Mesenchymal stem cell (in vitro differentiated cells and primary cell): ENCODE measurements around the gene FCRLB. TPM values are rescaled to one million over a fixed set of nuclear protein-coding genes. Genes with fewer than 3 reads are reported as not detected.
"Not testable (repeated sequence)": the region's sequence is repeated elsewhere in the genome, so short reads cannot be mapped to it uniquely, and the experiment has no call there.

Experiments used
- DNase-seq: peaks from one replicate; pipeline ENCODE4 v3.0.0-alpha.2; 2013
- H2AFZ ChIP-seq: one replicate; pipeline ENCODE4 v1.6.1; 2013; ENCODE audit warnings: low read depth, mild to moderate bottlenecking, control low read depth, inconsistent platforms, low read length, moderate library complexity
- H2AK5ac ChIP-seq: 2 replicates; pipeline ENCODE4 v1.6.1; 2013; ENCODE audit warnings: low read length, moderate library complexity, mild to moderate bottlenecking, inconsistent platforms; ENCODE audit not compliant: severe bottlenecking
- H2BK120ac ChIP-seq: one replicate; pipeline ENCODE4 v1.6.1; 2013; ENCODE audit warnings: low read depth, mild to moderate bottlenecking, inconsistent platforms, low read length, moderate library complexity
- H2BK12ac ChIP-seq, 2 experiments: one replicate each; pipeline ENCODE4 v1.6.1; 2013; ENCODE audit warnings: inconsistent platforms in 2 of 2, low read length in 2 of 2, mild to moderate bottlenecking in 2 of 2, moderate library complexity in 2 of 2, control low read depth in 1 of 2
- H2BK15ac ChIP-seq: one replicate; pipeline ENCODE4 v1.6.1; 2013; ENCODE audit warnings: mild to moderate bottlenecking, low read depth, inconsistent platforms; ENCODE audit not compliant: poor library complexity, severe bottlenecking
- H2BK5ac ChIP-seq: 2 replicates; pipeline ENCODE4 v1.6.1; 2013; ENCODE audit warnings: low read depth, mild to moderate bottlenecking, low read length, control low read depth, inconsistent platforms; ENCODE audit not compliant: poor library complexity, severe bottlenecking
- H3K14ac ChIP-seq, 2 experiments: one replicate each; pipeline ENCODE4 v1.6.1; 2013; ENCODE audit warnings: inconsistent platforms in 2 of 2, low read length in 2 of 2, control low read depth in 1 of 2, mild to moderate bottlenecking in 1 of 2, moderate library complexity in 1 of 2
- H3K18ac ChIP-seq, 2 experiments: one replicate each; pipeline ENCODE4 v1.6.1; 2013; ENCODE audit warnings: inconsistent platforms in 2 of 2, low read length in 2 of 2, control low read depth in 1 of 2, low read depth in 1 of 2, mild to moderate bottlenecking in 1 of 2
- H3K23ac ChIP-seq, 2 experiments: one replicate each; pipeline ENCODE4 v1.6.1; 2013; ENCODE audit warnings: inconsistent platforms in 2 of 2, low read length in 2 of 2, mild to moderate bottlenecking in 2 of 2, moderate library complexity in 2 of 2, control low read depth in 1 of 2
- H3K27ac ChIP-seq: 2 replicates; pipeline ENCODE4 v1.5.1; 2013; ENCODE audit warnings: mild to moderate bottlenecking, moderate library complexity, low read length, control low read depth, inconsistent platforms; ENCODE audit not compliant: poor library complexity, severe bottlenecking
- H3K27me3 ChIP-seq, 2 experiments: 2 replicates each; pipeline versions ENCODE4 v1.6.1 to v1.7.0; 2013; ENCODE audit warnings: low read length in 2 of 2, mild to moderate bottlenecking in 2 of 2, moderate library complexity in 2 of 2, control low read depth in 1 of 2, inconsistent platforms in 1 of 2; ENCODE audit not compliant: control insufficient read depth in 1 of 2, insufficient read depth in 1 of 2
- H3K36me3 ChIP-seq, 2 experiments: 2 replicates each; pipeline versions ENCODE4 v1.6.1 to v1.7.0; 2013; ENCODE audit warnings: low read length in 2 of 2, control low read depth in 1 of 2, inconsistent platforms in 1 of 2, low read depth in 1 of 2, mild to moderate bottlenecking in 1 of 2; ENCODE audit not compliant: insufficient read depth in 2 of 2, control insufficient read depth in 1 of 2
- H3K4ac ChIP-seq, 2 experiments: one replicate each; pipeline ENCODE4 v1.6.1; 2013; ENCODE audit warnings: inconsistent platforms in 2 of 2, low read length in 2 of 2, mild to moderate bottlenecking in 2 of 2, moderate library complexity in 2 of 2, control low read depth in 1 of 2, low read depth in 1 of 2
- H3K4me1 ChIP-seq: 2 replicates; pipeline ENCODE4 v1.6.1; 2013; ENCODE audit warnings: low read depth, low read length, control low read depth; ENCODE audit not compliant: control insufficient read depth, insufficient read depth
- H3K4me2 ChIP-seq: 2 replicates; pipeline ENCODE4 v1.6.1; 2013; ENCODE audit warnings: low read length, mild to moderate bottlenecking, inconsistent platforms; ENCODE audit not compliant: poor library complexity, severe bottlenecking
- H3K4me3 ChIP-seq, 2 experiments: 2 replicates each; pipeline versions ENCODE4 v1.5.1 to v1.7.0; 2013; ENCODE audit warnings: low read length in 2 of 2, mild to moderate bottlenecking in 2 of 2, control low read depth in 1 of 2, low read depth in 1 of 2; ENCODE audit not compliant: insufficient read depth in 1 of 2
- H3K79me1 ChIP-seq: replicated peaks from 2 replicates; pipeline ENCODE4 v1.6.1; 2013; ENCODE audit warnings: mild to moderate bottlenecking, control low read depth, low read length, inconsistent platforms; ENCODE audit not compliant: poor library complexity, severe bottlenecking
- H3K9ac ChIP-seq: 2 replicates; pipeline ENCODE4 v1.7.0; 2013; ENCODE audit warnings: mild to moderate bottlenecking, low read length, moderate library complexity
- H3K9me3 ChIP-seq: 2 replicates; pipeline ENCODE4 v1.7.0; 2013; ENCODE audit warnings: mild to moderate bottlenecking, low read length; ENCODE audit not compliant: control insufficient read depth
- H4K8ac ChIP-seq: one replicate; pipeline ENCODE4 v1.6.1; 2013; ENCODE audit warnings: inconsistent platforms, mild to moderate bottlenecking, low read length, moderate library complexity
- H4K91ac ChIP-seq: one replicate; pipeline ENCODE4 v1.6.1; 2013; ENCODE audit warnings: mild to moderate bottlenecking, low read length, inconsistent platforms
- WGBS: methylation state at CpG from one replicate; pipeline ENCODE4 v1.1.7; 2013; ENCODE audit warnings: mixed read lengths; 5-methylcytosine and 5-hydroxymethylcytosine counted together
- polyA plus RNA-seq, 2 experiments: library from polyadenylated mRNA; stranded (reverse); fragments of 200-250 nt; gene quantifications; one replicate each; pipeline ENCODE4 v1.2.3, GENCODE V29; 2013

Gene FCRLB, protein sequence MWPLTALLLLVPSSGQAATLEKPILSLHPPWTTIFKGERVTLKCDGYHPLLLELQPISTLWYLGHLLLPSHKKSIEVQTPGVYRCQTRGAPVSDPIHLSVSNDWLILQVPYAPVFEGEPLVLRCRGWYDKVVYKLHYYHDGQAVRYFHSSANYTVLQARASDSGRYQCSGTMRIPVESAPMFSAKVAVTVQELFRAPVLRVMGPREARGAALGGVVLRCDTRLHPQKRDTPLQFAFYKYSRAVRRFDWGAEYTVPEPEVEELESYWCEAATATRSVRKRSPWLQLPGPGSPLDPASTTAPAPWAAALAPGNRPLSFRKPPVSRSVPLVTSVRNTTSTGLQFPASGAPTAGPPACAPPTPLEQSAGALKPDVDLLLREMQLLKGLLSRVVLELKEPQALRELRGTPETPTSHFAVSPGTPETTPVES
- 1.5 TPM for polyA plus RNA-seq (2013, experiment 1 of 2)
- 1.5 TPM for polyA plus RNA-seq (2013, experiment 2 of 2)

- Histone ChIP-seq H4K8ac (no peak within 1 kb of the TSS), H2BK15ac (no peak within 1 kb of the TSS), H3K4me1 (peaks cover 4% of the 10 kb centered on the region), H2AK5ac (no peak within 1 kb of the TSS), H3K4ac (no peak within 1 kb of the TSS), H3K27me3 (peaks cover 0 to 49% of the 10 kb centered on the region in 2 experiments), H3K79me1 (no peaks in the 10 kb centered on the region), H4K91ac (peak within 1 kb of the TSS; percentile 56), H3K18ac (peak within 1 kb of the TSS; percentile 33 to 79), H3K14ac (peak within 1 kb of the TSS in 1 of 2 experiments; percentile 72), H3K36me3 (no peaks in the 10 kb centered on the region), H3K9me3 (no peaks in the 10 kb centered on the region), H3K4me3 (no peak within 1 kb of the TSS), H2BK5ac (no peak within 1 kb of the TSS), H3K4me2 (no peak within 1 kb of the TSS), H2BK12ac (peak within 1 kb of the TSS; percentile 62 to 90), H2AFZ (no peak within 1 kb of the TSS), H3K27ac (no peak within 1 kb of the TSS), H2BK120ac (no peak within 1 kb of the TSS), H3K23ac (no peak within 1 kb of the TSS), H3K9ac (peak within 1 kb of the TSS; percentile 17)
- WGBS: 56% methylated on average over 3 of the region's 4 CpGs
- no peak for DNase-seq
Observed at GRCh38 chr1:161720956-161721737, at the start of gene FCRLB. Gene FCRLB (plus strand): TSS chr1:161721544. CDS start chr1:161722673, 1,129 bp downstream.

DNA sequence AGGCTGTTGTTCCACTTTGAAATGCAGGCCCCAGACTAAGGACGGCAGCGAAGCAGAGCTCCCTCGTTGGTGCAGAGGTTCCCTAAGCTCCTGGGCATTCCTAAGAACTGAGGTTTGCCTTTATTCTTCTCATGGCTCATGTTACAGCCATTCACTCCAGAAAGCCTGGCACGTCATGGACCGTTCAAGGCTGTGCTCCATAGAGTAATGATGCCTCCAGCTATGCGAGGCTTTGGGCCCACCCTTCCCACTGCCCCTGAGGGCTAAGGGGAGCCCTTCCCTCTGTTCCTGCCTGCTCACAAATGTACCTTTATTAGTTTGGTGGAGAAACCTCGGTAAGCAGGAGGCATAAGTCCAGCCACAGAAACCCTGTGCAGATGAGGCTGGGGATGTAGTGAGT lies 47.9 kb upstream of the FCRLB start:
- H4K91ac ChIP-seq, H2AFZ ChIP-seq, H3K4ac ChIP-seq, H3K4me3 ChIP-seq, DNase-seq, H3K9me3 ChIP-seq, H2BK12ac ChIP-seq, H3K4me2 ChIP-seq, H3K4me1 ChIP-seq, H3K14ac ChIP-seq, H3K9ac ChIP-seq, H4K8ac ChIP-seq, H2AK5ac ChIP-seq, H3K23ac ChIP-seq, H3K79me1 ChIP-seq, H2BK120ac ChIP-seq, H3K18ac ChIP-seq, H2BK15ac ChIP-seq, H2BK5ac ChIP-seq, H3K27ac ChIP-seq, H3K36me3 ChIP-seq: not testable (repeated sequence)
- H3K27me3 ChIP-seq: peaks cover 0 to 13% of the 10 kb centered on the region in 2 experiments
- WGBS: 89% methylated on average over 5 of the region's 7 CpGs

DNA sequence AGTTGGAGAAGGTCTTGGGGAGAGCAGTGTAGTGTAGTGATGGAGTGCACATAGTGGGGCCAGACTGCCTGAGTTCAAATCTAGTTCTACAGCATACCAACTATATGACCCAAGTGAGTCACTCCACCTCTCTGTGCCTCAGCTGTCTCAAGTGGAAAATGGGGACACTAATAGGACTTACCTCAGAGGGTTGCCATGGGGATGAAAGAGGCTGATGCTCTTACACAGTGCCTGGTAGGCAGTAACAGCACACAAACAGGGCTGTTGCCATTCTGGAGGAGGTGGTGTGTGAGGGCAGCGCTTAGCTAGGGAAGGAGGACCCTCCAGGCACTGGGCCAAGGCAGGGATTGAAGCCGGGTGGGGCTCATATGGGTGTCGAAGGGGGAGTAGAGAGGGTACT lies 46.9 kb upstream of the FCRLB start:
- not testable (repeated sequence) for H3K18ac ChIP-seq, H3K4me1 ChIP-seq, H4K8ac ChIP-seq, H2AFZ ChIP-seq, H3K79me1 ChIP-seq, H3K9me3 ChIP-seq, DNase-seq, H3K4ac ChIP-seq, H2BK12ac ChIP-seq, H3K36me3 ChIP-seq, H4K91ac ChIP-seq, H2AK5ac ChIP-seq, H2BK15ac ChIP-seq, H3K9ac ChIP-seq, H3K4me2 ChIP-seq, H3K14ac ChIP-seq, H2BK120ac ChIP-seq, H3K27ac ChIP-seq, H2BK5ac ChIP-seq, H3K23ac ChIP-seq, H3K4me3 ChIP-seq
- no CpG with 5 or more reads among the region's 3 CpGs for WGBS
- H3K27me3 ChIP-seq: peaks cover 0 to 13% of the 10 kb centered on the region in 2 experiments

DNA sequence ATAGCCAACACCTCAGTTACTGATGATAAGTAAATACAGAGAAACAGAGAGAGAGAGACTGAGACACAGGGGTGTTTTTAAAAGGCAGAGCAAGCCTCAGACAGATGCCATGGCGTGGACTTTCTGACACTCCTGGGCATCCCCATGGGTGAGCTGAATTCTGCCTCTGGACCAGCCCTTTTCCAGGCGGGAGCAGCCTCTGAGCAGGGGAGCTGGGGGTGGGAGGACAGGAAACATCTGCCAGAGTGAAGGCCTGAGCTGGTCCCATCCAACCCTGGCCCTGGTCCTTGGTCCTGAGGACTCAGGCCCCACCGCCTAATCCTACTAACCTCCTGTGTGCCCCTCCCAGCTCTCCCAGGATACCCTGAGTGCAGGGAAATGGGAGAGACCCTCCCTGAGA lies 46.4 kb upstream of the FCRLB start:
- not testable (repeated sequence) for H2AK5ac ChIP-seq, H3K18ac ChIP-seq, H2BK12ac ChIP-seq, H2BK120ac ChIP-seq, H3K79me1 ChIP-seq, H3K27ac ChIP-seq, H3K4me2 ChIP-seq, H4K8ac ChIP-seq, H3K4me1 ChIP-seq, H2BK15ac ChIP-seq, H3K23ac ChIP-seq, DNase-seq, H2BK5ac ChIP-seq, H2AFZ ChIP-seq, H3K4me3 ChIP-seq, H3K36me3 ChIP-seq, H4K91ac ChIP-seq, H3K9ac ChIP-seq, H3K14ac ChIP-seq, H3K9me3 ChIP-seq, H3K4ac ChIP-seq
- WGBS: 90% methylated on average over 2 of the region's 3 CpGs
- H3K27me3 ChIP-seq: peaks cover 0 to 13% of the 10 kb centered on the region in 2 experiments
